CD4-positive, alpha-beta T cell treated with Interleukin-4 for 4 hours (primary cell): ENCODE measurements around the gene SNED1.

Experiments
- DNase-seq: peaks from one replicate; pipeline ENCODE4 v3.0.0-alpha.2; 2020

SNED1 gene

GRCh38 chr2:241007111-241007510 lies 8.7 kb downstream of the SNED1 start:
- DNase-seq, result no peak

GRCh38 chr2:241007880-241008710 lies 9.7 kb downstream of the SNED1 start:
- DNase-seq, result no peak

GRCh38 chr2:241008711-241009121 lies 10.3 kb downstream of the SNED1 start:
- DNase-seq, result no peak

GRCh38 chr2:241009191-241009590 lies 10.8 kb downstream of the SNED1 start:
- DNase-seq, result no peak

GRCh38 chr2:241009601-241010530 lies 11.4 kb downstream of the SNED1 start:
- peak; percentile 18 for DNase-seq

- no peak for DNase-seq
Observed at GRCh38 chr2:241010531-241011295, 12.3 kb downstream of the SNED1 start.

- no peak for DNase-seq
Observed at GRCh38 chr2:241011296-241011600, 12.8 kb downstream of the SNED1 start.

GRCh38 chr2:241011751-241012510 lies 13.5 kb downstream of the SNED1 start:
- DNase-seq, result no peak

- DNase-seq, result no peak
Observed at GRCh38 chr2:241014224-241014623, 15.8 kb downstream of the SNED1 start.

GRCh38 chr2:241014764-241015163 lies 16.3 kb downstream of the SNED1 start:
- DNase-seq, result no peak

GRCh38 chr2:241015439-241015838 lies 17.0 kb downstream of the SNED1 start:
- DNase-seq, result no peak

- no peak for DNase-seq
Observed at GRCh38 chr2:241017228-241017940, 19.0 kb downstream of the SNED1 start.

GRCh38 chr2:241018051-241018891 lies 19.9 kb downstream of the SNED1 start:
- DNase-seq, result no peak

GRCh38 chr2:241019441-241020139 lies 21.2 kb downstream of the SNED1 start:
- DNase-seq, result no peak

GRCh38 chr2:241020201-241020600 lies 21.8 kb downstream of the SNED1 start:
- DNase-seq, result no peak

GRCh38 chr2:241020629-241021190 lies 22.3 kb downstream of the SNED1 start:
- DNase-seq, result no peak

- no peak for DNase-seq
Observed at GRCh38 chr2:241025639-241026038, 27.2 kb downstream of the SNED1 start.

- no peak for DNase-seq
Observed at GRCh38 chr2:241029599-241030332, 31.3 kb downstream of the SNED1 start.

GRCh38 chr2:241030333-241030680 lies 31.9 kb downstream of the SNED1 start:
- DNase-seq, result no peak
